ENCODE data around the gene CNTN5.

- TF ChIP-seq CTCF (IDR thresholded peaks at IDR 0.05) (no peak), EZH2 (IDR thresholded peaks at IDR 0.05; ENCODE audit: borderline replicate concordance, insufficient read depth, low read depth, low read length, poor library complexity, severe bottlenecking) (no peak)
These were observed 163.4 kb downstream of the CNTN5 start for GRCh38 chr11:99184146-99184545.

Measured in B cell (primary cell).